ENCODE results near the gene EYS.
"Not testable (repeated sequence)": the region's sequence is repeated elsewhere in the genome, so short reads cannot be mapped to it uniquely, and the experiment has no call there.

Gene EYS

DNA sequence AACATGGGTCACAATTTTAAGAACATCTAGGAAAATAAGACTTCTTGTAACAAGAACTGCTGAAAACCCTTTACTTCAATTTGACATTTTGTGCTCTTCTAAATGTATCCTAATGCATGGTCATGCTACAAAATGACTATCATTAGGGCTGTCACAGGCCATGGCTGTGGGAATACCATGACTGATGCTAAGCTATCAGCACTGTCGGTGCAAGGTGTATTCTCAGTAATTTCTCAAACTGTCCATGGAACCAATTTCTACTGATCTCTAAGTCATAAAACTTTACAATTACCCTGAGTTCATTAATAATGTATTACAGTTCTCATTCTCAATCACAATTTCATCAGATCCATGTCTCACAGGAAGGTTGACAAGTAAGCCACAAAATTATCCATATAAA lies 625.3 kb downstream of the EYS start:
- DNase-seq (ENCODE audit: low spot score): no peak

DNA sequence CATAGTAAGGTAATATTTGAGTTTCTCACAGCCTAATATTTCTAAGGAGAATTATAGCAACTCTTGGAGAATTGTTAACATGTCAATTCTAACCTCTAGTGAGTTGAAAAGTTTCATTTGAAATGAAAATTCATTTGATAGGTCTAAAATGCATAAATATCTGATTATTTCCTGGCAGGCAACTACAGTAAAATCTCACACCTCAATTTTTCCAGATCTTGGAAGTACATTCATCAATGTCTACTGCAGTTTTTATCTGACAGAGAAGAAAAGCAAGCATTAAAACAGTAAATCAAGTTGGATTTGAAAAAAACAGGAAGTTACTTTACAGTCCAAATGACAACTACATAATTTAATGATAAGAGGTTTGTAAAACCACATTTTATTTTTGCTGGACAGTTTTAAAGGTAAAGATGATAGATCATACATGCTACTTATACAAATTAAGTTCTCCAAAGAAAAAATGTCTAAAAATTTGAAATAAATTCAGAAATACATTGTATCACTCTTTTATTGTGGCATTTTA lies 631.3 kb downstream of the EYS start:
- DNase-seq (ENCODE audit: low spot score): no peak

DNA sequence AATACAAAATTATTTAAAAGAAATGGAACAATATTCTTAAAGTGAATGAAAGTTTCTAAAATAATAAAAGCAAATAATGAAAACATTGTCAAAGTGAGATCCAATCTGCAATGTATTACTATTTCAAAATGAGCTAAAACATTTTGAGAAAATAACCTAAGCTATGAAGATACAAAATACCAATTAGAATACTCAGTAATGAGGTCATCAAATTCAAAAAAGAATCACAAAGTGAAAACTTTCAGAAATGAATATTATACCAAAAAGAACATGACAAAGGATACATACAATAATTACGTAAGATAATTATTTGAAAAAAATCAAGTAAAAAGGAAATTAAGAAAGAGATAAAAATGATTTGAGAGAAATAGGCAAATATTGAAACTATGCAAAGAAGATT lies 634.5 kb downstream of the EYS start:
- no peak for DNase-seq (ENCODE audit: low spot score)

DNA sequence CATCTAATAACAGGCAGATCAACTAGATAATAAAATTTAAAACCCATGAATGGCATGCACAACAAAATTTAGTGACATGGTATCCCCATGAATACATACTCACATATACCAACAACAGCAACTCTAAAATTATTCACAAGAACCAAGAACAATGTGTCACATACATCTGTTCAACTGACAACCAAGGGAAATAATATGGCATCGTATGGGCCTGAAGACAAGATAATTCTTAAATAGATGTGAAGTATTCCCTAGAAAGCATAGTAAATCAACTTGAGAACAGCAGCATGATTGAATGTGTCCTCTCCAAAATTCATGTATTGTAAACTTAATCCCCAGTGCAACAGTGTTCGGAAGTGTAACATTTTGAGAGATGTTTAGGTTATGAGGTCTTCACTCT lies 635.5 kb downstream of the EYS start:
- DNase-seq (ENCODE audit: low spot score): no peak

DNA sequence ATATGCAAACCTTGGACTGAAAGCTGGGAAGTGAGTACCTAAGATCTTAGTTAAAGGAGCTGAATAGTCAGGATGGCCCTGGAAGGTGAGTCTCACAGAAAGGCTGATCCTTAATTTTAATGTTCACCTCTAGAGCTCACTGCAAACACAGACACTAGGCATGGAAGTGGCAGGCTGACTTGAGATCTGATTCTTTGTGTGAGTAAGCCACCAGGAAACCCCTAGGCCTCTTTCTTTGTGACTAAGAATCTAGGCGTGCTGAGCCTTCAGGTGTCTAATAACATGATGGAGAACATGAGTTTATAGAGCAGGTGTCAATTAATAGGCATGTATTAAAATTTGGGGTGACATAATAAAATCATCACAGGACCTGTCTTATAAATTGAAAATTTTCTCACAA lies 642.2 kb downstream of the EYS start:
- no peak for DNase-seq (ENCODE audit: low spot score)

DNA sequence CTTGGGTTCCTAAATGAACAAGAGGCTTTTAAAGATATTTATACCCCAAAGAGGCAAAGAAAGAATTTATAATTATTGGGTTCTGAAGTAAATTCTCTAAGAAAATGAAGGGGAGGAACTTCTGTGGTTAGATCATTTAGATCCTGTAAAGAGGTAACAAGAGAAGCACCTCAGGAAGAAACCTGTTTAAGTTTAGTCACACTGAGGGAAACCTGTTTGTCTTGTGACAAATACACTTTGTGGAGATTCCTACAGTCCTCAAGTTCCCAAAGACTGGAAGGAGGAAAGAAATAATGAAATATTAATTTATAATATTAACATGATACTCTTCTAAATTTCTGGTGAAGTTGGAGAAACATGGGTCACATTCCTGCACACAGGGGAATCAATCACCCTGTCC lies 647.5 kb downstream of the EYS start:
- DNase-seq (ENCODE audit: low spot score): no peak

DNA sequence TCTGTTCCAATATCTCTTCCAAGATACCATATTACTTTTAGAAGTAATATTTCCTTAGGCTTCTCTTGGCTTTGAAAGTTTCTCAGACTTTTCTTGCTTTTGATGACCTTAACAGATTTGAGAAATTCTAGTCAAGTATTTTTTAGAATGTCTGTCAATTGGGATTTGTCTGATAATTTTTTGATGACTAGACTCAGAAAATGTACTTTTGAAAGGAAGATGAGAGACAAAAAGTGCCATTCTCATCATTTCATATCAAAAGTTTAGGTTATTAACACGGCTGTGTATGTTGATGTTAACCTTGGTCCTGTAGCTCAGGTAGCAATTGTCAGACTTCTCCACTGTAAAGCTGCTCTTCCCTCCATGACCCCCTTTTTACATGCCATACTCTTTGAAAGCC lies 651.5 kb downstream of the EYS start:
- DNase-seq (ENCODE audit: low spot score): no peak

DNA sequence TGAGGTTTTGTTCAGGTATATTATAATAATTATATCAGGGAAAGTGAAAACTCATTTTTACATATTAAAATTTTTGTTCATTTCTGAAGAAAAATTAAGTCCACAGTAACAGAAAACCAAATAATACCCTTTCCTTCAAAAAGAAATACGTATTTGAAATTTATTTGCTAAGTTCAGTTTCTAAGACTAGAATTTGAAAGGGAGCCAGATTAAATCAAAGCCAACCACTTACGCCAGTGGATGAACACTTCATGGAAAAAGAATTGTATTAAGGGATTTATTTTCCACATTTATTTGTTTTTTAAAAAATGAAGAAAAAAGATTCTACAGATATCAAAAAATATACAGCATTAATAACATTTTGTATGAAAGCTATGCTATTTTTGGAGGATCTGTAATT lies 654.4 kb downstream of the EYS start:
- DNase-seq (ENCODE audit: low spot score): no peak

DNA sequence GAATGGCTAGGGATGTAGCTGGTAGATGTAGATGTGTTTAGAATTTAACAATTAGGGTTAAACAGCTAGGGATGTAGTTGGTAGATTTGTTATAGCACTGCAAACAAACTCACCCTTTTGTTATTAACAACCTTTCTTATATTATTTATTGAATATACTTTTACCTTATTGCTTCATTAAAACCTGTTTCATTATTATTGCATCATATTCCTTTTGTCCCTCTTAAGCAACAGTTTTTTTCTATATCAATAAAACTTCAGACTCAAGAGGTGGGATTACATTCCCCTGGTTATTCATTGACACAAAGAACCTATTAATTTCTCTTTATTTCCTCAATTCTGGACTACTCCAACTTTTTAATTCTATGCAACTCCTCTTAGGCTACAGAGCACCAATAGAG lies 661.2 kb downstream of the EYS start:
- DNase-seq (ENCODE audit: low spot score): no peak

DNA sequence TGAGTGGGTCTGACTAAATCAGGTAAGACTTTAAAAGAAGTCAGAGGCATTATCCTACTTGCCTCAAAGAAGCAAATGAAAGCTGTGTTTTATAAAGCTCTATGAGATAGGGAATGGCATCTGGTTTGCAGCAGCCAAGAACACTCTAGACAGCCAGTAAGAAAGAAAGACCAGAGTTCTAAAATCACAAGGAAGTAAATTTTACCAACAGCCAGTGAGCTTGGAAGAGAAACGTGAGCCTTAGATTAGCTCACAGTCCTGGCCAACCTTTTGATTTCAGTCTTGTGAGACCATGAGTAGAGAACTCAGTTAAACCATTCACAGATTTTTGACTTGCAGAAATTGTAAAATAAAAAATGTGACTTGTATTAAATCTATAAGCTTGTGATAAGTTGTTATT lies 693.0 kb downstream of the EYS start:
- no peak for DNase-seq (ENCODE audit: low spot score)

DNA sequence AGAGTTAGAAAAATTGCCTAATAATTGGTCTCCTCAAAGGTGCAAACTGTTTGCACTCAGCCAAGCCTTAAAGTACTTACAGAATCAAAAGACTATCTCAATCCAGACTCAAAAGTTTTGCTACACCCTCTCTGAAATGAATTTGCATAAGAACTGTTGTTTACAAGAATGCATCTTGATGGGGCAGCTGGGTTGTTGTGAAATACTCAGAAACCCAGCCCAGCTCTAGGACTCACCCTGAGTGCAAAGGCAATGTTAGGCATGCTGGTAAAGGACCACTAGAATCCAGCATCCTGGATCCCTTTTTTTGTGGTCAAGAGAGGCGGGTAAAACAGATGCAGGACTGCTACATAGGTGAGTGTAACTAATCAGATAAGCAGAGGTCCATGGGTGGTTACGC lies 700.2 kb downstream of the EYS start:
- DNase-seq (ENCODE audit: low spot score): no peak

DNA sequence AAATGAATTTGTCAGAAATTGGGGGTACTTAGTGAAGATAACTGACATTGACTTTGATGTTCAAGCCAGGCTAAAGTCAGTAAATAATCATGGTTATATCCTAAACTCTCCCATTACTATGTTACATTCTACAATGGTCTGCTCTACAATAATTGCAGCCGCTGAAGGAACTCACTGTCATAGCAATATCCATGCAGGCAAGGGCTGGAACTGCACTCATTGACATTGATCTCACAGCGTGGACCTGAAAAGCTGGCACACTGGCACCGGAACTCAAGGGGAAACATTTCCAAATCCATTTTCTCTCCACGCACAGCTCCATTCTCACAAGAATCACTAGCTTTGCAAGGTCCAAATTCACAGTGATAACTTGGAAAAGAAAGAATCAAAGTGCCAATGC lies 702.7 kb downstream of the EYS start:
- DNase-seq (ENCODE audit: low spot score): no peak

DNA sequence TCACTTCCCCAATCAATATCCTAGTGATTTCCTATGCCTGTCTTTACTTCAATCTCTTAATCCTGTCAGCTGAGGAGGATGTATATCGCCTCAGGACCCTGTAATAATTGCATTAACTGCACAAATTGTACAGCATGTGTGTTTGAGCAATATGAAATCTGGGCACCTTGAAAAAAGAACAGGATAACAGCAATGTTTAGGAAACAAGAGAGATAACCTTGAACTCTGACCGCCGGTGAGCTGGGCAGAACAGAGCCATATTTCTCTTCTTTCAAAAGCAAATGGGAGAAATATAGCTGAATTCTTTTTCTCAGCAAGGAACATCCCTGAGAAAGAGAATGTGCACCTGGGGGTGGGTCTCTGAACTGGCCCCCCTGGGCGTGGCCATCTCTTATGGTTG lies 704.1 kb downstream of the EYS start:
- DNase-seq (ENCODE audit: low spot score): not testable (repeated sequence)

DNA sequence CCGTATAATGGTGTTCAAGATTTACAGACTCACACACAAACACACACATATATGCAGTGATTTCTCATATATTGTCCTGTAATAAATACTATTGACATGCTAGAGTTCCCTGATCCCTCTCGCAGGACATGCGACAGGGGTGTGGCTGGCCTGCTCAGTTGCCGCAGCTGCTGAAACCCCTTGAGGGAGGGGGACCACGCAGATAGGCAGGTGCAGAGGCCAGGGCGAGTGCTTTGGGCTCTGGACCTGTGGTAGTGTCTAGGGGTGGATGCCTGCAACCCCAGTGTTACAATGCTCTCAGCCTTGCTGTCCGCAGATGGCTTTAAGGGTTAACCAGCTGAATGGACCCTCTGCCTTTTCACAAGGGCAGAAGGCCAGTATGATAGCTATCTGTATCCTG lies 706.2 kb downstream of the EYS start:
- DNase-seq (ENCODE audit: low spot score): no peak

DNA sequence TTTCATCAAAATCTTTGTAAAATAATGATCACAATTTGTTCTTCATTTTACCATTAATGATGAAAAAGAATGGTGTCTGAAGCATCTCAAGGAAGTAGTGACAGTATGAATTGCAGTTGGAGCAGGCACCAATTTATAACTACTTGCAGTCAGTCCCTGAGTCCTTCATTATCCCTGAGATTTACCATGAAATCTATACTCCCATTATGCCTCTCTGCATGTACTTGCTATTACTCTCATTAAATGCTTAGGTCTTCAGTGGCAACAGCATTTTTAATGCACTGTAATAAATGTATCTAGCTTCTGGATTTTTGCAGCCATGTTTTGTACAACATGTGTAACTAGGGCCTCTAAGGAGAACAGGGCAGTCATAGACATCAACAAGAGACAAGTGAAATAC lies 708.8 kb downstream of the EYS start:
- DNase-seq (ENCODE audit: low spot score): no peak

DNA sequence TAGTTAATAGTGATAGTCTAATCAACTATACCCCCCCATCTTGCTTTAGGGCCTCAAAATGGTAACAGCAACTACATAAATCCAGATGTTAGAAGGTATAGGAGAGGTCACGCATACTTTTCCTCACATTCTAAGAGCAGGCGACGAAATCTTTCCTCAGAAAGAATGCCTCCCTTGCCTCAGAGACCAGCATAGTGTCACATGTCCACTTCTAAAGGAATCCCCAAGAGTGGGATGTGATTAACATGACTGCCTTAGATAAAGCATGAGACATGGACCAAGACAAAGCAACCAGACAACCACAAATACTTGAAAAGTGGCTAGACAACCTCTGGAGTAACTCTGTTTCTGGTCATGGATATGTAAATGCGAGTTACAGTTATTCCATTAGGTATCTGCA lies 710.7 kb downstream of the EYS start:
- DNase-seq (ENCODE audit: low spot score): no peak

DNA sequence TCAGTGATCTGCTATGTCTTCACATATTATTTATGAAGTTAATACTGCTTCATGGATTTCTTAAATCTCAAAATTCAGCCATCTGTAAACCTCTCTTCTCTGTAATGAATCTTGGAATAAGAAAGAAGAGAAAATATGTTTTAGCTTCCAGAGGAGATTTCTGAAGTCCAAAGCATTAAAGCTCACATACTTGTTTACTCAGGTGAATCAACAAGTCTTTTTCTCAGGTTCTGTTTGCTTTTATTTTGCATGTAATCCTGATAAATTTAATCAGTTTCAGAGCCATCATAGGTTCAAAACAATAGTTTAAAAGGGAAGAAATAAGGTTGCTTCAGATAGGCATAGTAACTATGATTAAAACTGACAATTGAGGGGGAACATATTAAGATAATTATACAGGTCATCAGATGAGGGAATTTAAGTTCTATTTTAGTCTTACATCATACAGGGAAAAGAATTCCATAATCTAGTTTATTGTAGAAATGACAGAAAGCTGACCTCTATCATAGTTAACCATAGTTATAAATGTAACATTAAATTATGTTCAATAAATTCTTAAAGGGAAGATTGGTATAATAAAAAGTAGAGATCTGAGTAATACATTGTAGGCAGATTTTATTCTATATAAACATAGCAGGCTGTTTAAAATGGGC lies 716.2 kb downstream of the EYS start:
- DNase-seq (ENCODE audit: low spot score): no peak

DNA sequence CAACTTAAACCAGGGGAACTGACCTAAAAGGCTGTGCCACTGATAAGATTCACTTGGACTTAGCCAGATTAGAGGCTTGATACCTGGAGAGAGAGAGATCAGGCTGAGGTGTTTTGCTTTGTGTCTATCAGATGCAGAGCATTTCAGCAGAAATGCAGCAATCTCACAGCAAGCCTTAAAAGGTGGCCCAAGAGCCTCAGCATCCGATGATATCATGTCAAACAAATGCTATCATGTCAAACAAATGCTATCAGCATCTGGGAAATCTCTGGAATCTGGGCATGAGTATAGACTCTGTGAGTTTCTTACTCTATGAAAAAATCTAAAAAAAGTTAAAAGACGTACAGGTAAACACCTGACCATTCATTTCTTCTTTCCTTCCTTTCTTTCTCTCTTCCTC lies 718.9 kb downstream of the EYS start:
- DNase-seq (ENCODE audit: low spot score): no peak

DNA sequence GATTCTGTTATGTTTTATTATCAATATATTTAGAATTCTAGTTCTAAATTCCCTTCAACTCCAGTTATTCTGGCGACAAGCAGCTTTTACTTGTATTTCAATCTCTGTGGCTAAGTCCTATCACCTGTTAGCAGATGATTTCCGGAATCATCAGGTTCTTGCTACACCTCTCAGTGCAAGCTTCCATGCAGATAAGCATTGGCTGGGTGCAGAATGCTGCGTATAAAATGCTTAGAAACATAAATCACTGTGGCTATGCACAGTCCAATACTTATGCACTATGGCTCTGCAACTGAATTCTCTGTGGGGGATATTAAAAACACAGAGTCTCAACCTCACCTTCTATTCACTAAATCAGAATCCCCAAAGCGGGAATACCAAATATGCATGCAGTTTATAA lies 720.0 kb downstream of the EYS start:
- DNase-seq (ENCODE audit: low spot score): no peak

DNA sequence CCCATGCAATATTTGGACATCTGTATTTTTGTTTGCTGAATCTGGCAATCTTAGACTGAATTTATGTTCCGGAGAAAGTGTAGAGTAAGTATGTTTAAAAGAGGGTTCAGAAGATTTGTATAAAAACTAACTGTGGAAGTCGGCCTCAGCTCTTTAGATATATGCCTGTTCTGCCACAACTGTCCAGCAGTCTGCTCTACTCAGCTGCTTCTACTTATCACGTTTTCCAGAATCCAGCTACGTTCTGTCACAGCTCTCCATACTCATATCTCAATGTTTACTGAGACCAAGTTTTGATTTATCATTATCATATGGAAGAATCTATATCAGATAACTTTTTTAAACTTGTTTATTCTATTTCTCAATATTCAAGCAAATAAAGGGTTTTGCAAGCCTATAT lies 721.3 kb downstream of the EYS start:
- no peak for DNase-seq (ENCODE audit: low spot score)

DNA sequence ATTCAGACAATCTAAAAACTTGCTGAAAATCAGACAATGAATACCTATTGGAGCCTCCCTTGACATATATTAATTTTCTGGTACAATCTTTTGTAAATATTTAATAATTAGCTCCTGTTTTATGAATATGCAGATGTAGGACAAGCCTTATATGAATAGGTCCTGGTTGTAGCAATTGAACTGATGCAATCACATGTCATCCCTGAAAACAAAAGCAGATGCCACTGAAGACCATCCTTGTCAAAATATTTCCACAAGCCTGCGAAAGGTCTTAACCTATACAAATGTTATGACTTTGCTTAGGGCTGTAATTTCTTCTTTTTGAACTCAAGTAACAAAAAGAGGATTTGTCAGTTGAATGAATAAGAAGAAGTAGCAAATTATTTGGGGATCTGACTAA lies 722.1 kb downstream of the EYS start:
- no peak for DNase-seq (ENCODE audit: low spot score)

DNA sequence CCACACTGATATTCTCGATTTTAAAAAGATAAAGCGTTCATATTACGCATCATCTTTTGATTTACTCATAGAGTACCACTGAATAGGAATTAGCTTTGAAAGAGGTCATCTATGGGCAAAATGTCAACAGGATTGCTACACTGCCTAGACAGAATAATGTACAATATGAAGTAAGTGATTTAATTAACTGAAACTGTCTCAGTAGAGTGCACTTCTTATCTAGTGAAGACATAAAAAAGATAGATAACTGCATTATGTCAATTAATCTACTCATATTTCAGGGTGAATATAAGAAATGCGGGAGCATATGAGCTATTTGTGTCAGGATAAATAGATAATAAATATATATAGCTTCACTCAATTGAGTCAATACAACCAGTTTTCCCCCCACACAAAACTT lies 723.9 kb downstream of the EYS start:
- DNase-seq (ENCODE audit: low spot score): no peak

DNA sequence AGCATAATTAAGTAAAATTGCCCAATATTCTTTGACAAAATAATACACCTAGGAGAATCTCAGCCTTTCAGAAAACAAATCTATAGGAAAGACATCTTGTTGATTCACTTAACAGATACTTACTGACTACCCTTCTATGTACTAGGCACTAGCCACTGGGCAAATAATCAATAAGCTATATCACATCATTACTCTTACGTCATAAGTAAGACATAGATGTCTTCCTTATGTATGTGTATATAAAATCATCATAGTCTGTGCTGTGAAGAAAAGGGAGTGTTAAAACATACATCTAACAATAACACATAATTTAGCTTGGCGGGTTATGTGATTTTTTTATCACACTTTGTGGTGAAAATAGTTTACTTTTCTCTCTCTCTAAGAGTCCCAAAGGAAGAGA lies 733.9 kb downstream of the EYS start:
- no peak for DNase-seq (ENCODE audit: low spot score)

DNA sequence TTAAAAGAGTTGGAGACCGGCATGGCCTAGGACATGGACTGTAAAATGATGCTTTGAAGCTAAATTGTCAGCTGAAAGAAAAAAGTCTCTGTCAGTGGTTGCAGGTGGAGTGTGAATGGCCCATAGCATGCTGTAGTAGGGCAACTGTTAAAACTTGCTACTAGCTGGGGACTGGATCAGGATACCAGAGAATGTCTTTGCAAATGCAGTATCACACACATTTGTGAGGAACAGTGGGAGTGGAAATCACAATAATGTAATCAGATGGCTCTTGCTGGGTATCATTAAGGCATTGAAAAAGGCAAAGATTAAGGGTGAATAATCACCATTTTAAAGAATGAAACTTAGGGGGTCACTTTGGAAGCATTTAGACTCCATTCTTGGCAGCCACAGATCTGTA lies 737.9 kb downstream of the EYS start:
- DNase-seq (ENCODE audit: low spot score): no peak

DNA sequence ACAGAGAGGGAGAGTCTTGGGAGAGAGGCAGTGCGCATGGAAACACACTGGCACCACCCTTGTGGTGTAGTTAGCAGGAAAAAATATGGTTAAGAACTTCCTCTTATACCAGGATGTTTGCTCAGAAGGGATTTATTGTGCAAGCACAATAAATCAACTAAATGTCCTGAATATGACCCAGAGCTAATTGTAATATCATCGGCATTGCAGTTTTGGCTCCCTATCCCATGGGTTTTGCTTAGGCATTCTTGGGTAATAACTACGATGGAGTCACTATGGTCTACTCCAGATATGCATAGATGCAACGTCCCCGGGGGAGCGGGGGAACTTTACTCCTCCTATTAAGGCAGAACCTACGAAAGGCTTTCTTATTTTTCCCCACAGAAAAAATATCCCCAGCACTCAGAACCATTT lies 751.6 kb downstream of the EYS start:
- no peak for DNase-seq (ENCODE audit: low spot score)

Measured in ecto neural progenitor cell (in vitro differentiated cells).